K562 (cell line): ENCODE data around the gene MAPT.

Source experiments
- ARNT ChIP-seq, 2 experiments: fragments of 450-650 bp; IDR thresholded peaks; 2 replicates each; pipeline ENCODE4 v1.6.1; 2016; ENCODE audit warnings: mild to moderate bottlenecking in 1 of 2
- CBX1 ChIP-seq: sonication (generic); IDR thresholded peaks from 2 replicates; pipeline ENCODE4 v1.6.1; 2016; ENCODE audit warnings: antibody characterized with exemption, low read depth, mild to moderate bottlenecking
- CHD1 ChIP-seq: fragments of 200-600 bp; sonication (generic); IDR thresholded peaks from one replicate; pipeline ENCODE4 v1.6.1; 2012; ENCODE audit warnings: mild to moderate bottlenecking, moderate library complexity, low read length, inconsistent platforms
- ELF2 ChIP-seq: fragments of 250-450 bp; sonication (Bioruptor Pico); IDR thresholded peaks from 2 replicates; pipeline ENCODE4 v1.5.0; 2021; ENCODE audit warnings: mild to moderate bottlenecking
- JUND ChIP-seq, 2 experiments: IDR thresholded peaks; 2 replicates in 1 of 2; 3 replicates in 1 of 2; pipeline ENCODE4 v1.6.1; 2011; ENCODE audit warnings: borderline replicate concordance in 2 of 2, low read depth in 2 of 2, low read length in 2 of 2, improper control_type of control experiment in 1 of 2, missing biosample characterization in 1 of 2, missing genetic modification characterization in 1 of 2, missing genetic modification reagents in 1 of 2
- KAT7 ChIP-seq: sonication (generic); formaldehyde crosslinking; IDR thresholded peaks from 2 replicates; pipeline ENCODE4 v1.8.0; 2022; ENCODE audit warnings: missing genetic modification reagents, mild to moderate bottlenecking, borderline replicate concordance
- MBD2 ChIP-seq: sonication (generic); IDR thresholded peaks from 2 replicates; pipeline ENCODE4 v1.6.1; 2016; ENCODE audit warnings: low read depth, borderline replicate concordance
- PPARD ChIP-seq: fragments of 250-450 bp; sonication (Bioruptor Pico); IDR thresholded peaks from 2 replicates; pipeline ENCODE4 v1.8.0; 2022; ENCODE audit warnings: inconsistent platforms, mild to moderate bottlenecking, moderate library complexity
- ZNF449 ChIP-seq: fragments of 250-450 bp; sonication (Bioruptor Pico); IDR thresholded peaks from 2 replicates; pipeline ENCODE4 v1.8.0; 2022; ENCODE audit warnings: moderate library complexity, mild to moderate bottlenecking, inconsistent platforms
- TF ChIP-seq, protein P1 (sequence below): fragments of 450-650 bp; IDR thresholded peaks from 2 replicates; pipeline ENCODE4 v1.6.1; 2014; ENCODE audit warnings: low read depth, mild to moderate bottlenecking, moderate library complexity, borderline replicate concordance

DNA sequence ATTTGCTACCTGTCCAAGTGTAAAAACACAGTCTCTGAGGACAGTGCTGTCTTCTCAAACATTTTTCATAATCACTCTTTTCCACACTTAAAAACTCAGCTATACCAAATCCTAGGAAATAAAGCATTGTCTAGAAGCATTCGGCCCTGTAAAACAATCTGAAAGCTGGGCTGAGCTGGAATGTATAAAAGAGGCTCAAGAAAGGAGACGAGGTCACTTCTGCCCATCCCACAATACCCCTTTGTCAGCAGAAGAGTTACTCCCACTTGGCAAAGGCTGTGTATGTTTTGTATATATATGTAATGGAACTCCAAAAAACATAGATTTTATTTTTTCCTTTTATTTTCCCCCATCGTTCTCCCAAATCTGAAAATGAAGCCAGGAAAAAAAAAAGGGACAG lies 148.6 kb downstream of the MAPT start:
- no peak for TF ChIP-seq ELF2 (CRISPR knock-in tag)
- no peak for TF ChIP-seq CBX1
- no peak for TF ChIP-seq JUND (IDR thresholded peaks at IDR 0.05; ENCODE audit: borderline replicate concordance, low read depth, low read length)
- no peak for TF ChIP-seq JUND (tag; IDR thresholded peaks at IDR 0.05; ENCODE audit: borderline replicate concordance, low read depth, low read length)
- TF ChIP-seq PPARD: no peak
- no peak for TF ChIP-seq ZNF449 (CRISPR knock-in tag)
- no peak for TF ChIP-seq KAT7 (CRISPR knock-in tag)
- TF ChIP-seq, protein P1, sequence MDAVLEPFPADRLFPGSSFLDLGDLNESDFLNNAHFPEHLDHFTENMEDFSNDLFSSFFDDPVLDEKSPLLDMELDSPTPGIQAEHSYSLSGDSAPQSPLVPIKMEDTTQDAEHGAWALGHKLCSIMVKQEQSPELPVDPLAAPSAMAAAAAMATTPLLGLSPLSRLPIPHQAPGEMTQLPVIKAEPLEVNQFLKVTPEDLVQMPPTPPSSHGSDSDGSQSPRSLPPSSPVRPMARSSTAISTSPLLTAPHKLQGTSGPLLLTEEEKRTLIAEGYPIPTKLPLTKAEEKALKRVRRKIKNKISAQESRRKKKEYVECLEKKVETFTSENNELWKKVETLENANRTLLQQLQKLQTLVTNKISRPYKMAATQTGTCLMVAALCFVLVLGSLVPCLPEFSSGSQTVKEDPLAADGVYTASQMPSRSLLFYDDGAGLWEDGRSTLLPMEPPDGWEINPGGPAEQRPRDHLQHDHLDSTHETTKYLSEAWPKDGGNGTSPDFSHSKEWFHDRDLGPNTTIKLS: no peak
- no peak for TF ChIP-seq CHD1
- TF ChIP-seq MBD2: no peak
- TF ChIP-seq ARNT (IDR thresholded peaks at IDR 0.05): no peak
